HL-60 (cell line): ENCODE data around the gene ELMO1.

Experiments used
- TF ChIP-seq, protein P1 (sequence below): IDR thresholded peaks from one replicate; pipeline ENCODE4 v1.5.1; 2011; ENCODE audit warnings: low read length, control low read depth, inconsistent platforms; ENCODE audit not compliant: insufficient read depth
- TF ChIP-seq, protein P2 (sequence below): IDR thresholded peaks from 2 replicates; pipeline ENCODE4 v1.6.1; 2012; ENCODE audit warnings: low read depth; ENCODE audit not compliant: insufficient replicate concordance

DNA sequence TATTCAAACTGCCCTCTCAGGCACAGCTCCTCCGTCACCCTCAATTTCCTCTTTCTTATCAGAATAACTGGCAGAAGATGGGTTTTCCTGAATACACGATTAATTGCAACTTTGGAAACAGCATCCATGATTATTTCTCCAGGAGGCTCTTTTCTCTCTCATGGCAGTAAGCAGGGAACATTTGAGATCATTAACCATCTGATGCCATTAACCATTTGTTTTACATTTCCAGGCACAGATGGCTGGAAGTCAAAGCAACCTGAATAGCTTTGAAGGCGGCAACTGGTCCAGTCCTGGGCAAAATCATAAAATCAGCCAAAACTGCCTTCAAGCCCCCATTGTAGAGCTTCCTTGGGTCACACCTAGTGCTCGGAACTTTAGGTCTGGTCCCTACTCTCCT, 434.9 kb downstream of the ELMO1 start:
- TF ChIP-seq, protein P1, sequence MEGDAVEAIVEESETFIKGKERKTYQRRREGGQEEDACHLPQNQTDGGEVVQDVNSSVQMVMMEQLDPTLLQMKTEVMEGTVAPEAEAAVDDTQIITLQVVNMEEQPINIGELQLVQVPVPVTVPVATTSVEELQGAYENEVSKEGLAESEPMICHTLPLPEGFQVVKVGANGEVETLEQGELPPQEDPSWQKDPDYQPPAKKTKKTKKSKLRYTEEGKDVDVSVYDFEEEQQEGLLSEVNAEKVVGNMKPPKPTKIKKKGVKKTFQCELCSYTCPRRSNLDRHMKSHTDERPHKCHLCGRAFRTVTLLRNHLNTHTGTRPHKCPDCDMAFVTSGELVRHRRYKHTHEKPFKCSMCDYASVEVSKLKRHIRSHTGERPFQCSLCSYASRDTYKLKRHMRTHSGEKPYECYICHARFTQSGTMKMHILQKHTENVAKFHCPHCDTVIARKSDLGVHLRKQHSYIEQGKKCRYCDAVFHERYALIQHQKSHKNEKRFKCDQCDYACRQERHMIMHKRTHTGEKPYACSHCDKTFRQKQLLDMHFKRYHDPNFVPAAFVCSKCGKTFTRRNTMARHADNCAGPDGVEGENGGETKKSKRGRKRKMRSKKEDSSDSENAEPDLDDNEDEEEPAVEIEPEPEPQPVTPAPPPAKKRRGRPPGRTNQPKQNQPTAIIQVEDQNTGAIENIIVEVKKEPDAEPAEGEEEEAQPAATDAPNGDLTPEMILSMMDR: no peak
- TF ChIP-seq, protein P2, sequence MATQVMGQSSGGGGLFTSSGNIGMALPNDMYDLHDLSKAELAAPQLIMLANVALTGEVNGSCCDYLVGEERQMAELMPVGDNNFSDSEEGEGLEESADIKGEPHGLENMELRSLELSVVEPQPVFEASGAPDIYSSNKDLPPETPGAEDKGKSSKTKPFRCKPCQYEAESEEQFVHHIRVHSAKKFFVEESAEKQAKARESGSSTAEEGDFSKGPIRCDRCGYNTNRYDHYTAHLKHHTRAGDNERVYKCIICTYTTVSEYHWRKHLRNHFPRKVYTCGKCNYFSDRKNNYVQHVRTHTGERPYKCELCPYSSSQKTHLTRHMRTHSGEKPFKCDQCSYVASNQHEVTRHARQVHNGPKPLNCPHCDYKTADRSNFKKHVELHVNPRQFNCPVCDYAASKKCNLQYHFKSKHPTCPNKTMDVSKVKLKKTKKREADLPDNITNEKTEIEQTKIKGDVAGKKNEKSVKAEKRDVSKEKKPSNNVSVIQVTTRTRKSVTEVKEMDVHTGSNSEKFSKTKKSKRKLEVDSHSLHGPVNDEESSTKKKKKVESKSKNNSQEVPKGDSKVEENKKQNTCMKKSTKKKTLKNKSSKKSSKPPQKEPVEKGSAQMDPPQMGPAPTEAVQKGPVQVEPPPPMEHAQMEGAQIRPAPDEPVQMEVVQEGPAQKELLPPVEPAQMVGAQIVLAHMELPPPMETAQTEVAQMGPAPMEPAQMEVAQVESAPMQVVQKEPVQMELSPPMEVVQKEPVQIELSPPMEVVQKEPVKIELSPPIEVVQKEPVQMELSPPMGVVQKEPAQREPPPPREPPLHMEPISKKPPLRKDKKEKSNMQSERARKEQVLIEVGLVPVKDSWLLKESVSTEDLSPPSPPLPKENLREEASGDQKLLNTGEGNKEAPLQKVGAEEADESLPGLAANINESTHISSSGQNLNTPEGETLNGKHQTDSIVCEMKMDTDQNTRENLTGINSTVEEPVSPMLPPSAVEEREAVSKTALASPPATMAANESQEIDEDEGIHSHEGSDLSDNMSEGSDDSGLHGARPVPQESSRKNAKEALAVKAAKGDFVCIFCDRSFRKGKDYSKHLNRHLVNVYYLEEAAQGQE: no peak
